ENCODE data around the gene GPX3. TPM values are rescaled to one million over a fixed set of nuclear protein-coding genes. Genes with fewer than 3 reads are reported as not detected.

Gene GPX3
- total and polyA plus RNA-seq, 9 of the 15 experiments (the other 6 are each of a cell fraction or from before 2014, with no cell fraction given), result 0.25 to 0.86 TPM; not detected in 7

GRCh38 chr5:151024440-151025249, 4.3 kb downstream of the GPX3 start (continued):
- TF ChIP-seq ZBTB11 (CRISPR knock-in tag; IDR thresholded peaks at IDR 0.05) (no peak), ZNF407 (IDR thresholded peaks at IDR 0.05; ENCODE audit: low read depth) (no peak), ZNF609 (CRISPR knock-in tag; IDR thresholded peaks at IDR 0.05; ENCODE audit: borderline replicate concordance) (peak; percentile 71; the same call in 1 of the 2 replicates), E2F5 (CRISPR knock-in tag; IDR thresholded peaks at IDR 0.05) (peak; percentile 97), BHLHE40 (IDR thresholded peaks at IDR 0.05; ENCODE audit: low read length) (no peak), SAP30 (IDR thresholded peaks at IDR 0.05; ENCODE audit: borderline replicate concordance, insufficient read depth, low read depth, low read length, poor library complexity, severe bottlenecking) (no peak)

All from K562 (cell line).